IMR-90 (cell line): ENCODE data around the gene PI16. TPM values are rescaled to one million over a fixed set of nuclear protein-coding genes. Genes with fewer than 3 reads are reported as not detected.

Experiments
- ATAC-seq: fragments of 200-7000 bp; cut with Tn5 transposase; 2 replicates; pipeline ENCODE4 v1.9.1; 2020; ENCODE audit warnings: low read depth, mild to moderate bottlenecking, moderate library complexity
- BruUV-seq: library from RNA; stranded (reverse); fragments of 400-500 nt; replicated peaks from 2 replicates; lab custom pipeline; 2021; lab: Mats Ljungman, UMichigan
- CTCF ChIA-PET: fragments of 300-600 bp; formaldehyde crosslinking; extraction: SDS; loops from one replicate; lab custom pipeline; 2021; ENCODE audit warnings: antibody characterized with exemption; lab: Yijun Ruan, JAX
- POLR2A ChIA-PET: fragments of 300-600 bp; sonication (Branson Sonifier 250); formaldehyde crosslinking; loops from one replicate; lab custom pipeline; 2022; ENCODE audit warnings: antibody characterized with exemption; ENCODE audit not compliant: unreplicated experiment; lab: Charles Lee
- DNase-seq: peaks from one replicate; pipeline ENCODE4 v3.0.0; 2013
- H2AFZ ChIP-seq: replicated peaks from 2 replicates; pipeline ENCODE3; 2013; ENCODE audit warnings: low read length, mild to moderate bottlenecking; ENCODE audit not compliant: poor library complexity
- H2AK5ac ChIP-seq: 2 replicates; pipeline ENCODE4 v1.6.1; 2013; ENCODE audit warnings: low read depth, low read length, inconsistent platforms
- H2AK9ac ChIP-seq: replicated peaks from 2 replicates; pipeline ENCODE3; 2013; ENCODE audit warnings: mild to moderate bottlenecking, low read depth, low read length, moderate library complexity; ENCODE audit not compliant: poor library complexity
- H2BK120ac ChIP-seq: 2 replicates; pipeline ENCODE4 v1.6.1; 2013; ENCODE audit warnings: low read depth, low read length, inconsistent platforms
- H2BK15ac ChIP-seq: 3 replicates; pipeline ENCODE4 v1.6.1; 2013; ENCODE audit warnings: low read depth, low read length, inconsistent platforms
- H2BK20ac ChIP-seq: 2 replicates; pipeline ENCODE4 v1.6.1; 2013; ENCODE audit warnings: low read depth, mild to moderate bottlenecking, inconsistent platforms, low read length, moderate library complexity
- H2BK5ac ChIP-seq: 2 replicates; pipeline ENCODE4 v1.6.1; 2013; ENCODE audit warnings: mild to moderate bottlenecking, low read depth, low read length, inconsistent platforms; ENCODE audit not compliant: poor library complexity, severe bottlenecking
- H3K14ac ChIP-seq: replicated peaks from 2 replicates; pipeline ENCODE4 v1.6.1; 2013; ENCODE audit warnings: low read depth, low read length, inconsistent platforms
- H3K18ac ChIP-seq: 2 replicates; pipeline ENCODE4 v1.6.1; 2013; ENCODE audit warnings: low read depth, low read length, control low read depth
- H3K23ac ChIP-seq: 2 replicates; pipeline ENCODE4 v1.6.1; 2013; ENCODE audit warnings: low read depth, low read length, inconsistent platforms
- H3K27ac ChIP-seq: 2 replicates; pipeline ENCODE4 v1.5.1; 2013; ENCODE audit warnings: mild to moderate bottlenecking, control low read depth, low read length; ENCODE audit not compliant: insufficient read depth
- H3K27me3 ChIP-seq: 2 replicates; pipeline ENCODE4 v1.6.1; 2013; ENCODE audit warnings: low read length; ENCODE audit not compliant: control insufficient read depth, insufficient read depth
- H3K36me3 ChIP-seq: 2 replicates; pipeline ENCODE4 v1.6.1; 2013; ENCODE audit warnings: low read length, mixed read lengths; ENCODE audit not compliant: control insufficient read depth, insufficient read depth
- H3K4ac ChIP-seq: 2 replicates; pipeline ENCODE4 v1.6.1; 2013; ENCODE audit warnings: low read depth, low read length, inconsistent platforms
- H3K4me1 ChIP-seq: 2 replicates; pipeline ENCODE4 v1.6.1; 2013; ENCODE audit warnings: low read length, mixed read lengths; ENCODE audit not compliant: control insufficient read depth, insufficient read depth
- H3K4me2 ChIP-seq: 2 replicates; pipeline ENCODE4 v1.6.1; 2013; ENCODE audit warnings: low read depth, mild to moderate bottlenecking, control low read depth, low read length, moderate library complexity
- H3K4me3 ChIP-seq: 2 replicates; pipeline ENCODE4 v1.5.1; 2013; ENCODE audit warnings: low read depth, mild to moderate bottlenecking, control low read depth, low read length, moderate library complexity; ENCODE audit not compliant: insufficient read depth
- H3K56ac ChIP-seq: 2 replicates; pipeline ENCODE4 v1.6.1; 2013; ENCODE audit warnings: low read length, inconsistent platforms; ENCODE audit not compliant: insufficient read depth; ENCODE audit errors: extremely low read depth
- H3K79me1 ChIP-seq, 2 experiments: 2 replicates each; pipeline ENCODE4 v1.6.1; 2013; ENCODE audit warnings: low read length in 2 of 2, inconsistent platforms in 1 of 2, low read depth in 1 of 2
- H3K9ac ChIP-seq: 2 replicates; pipeline ENCODE4 v1.6.1; 2013; ENCODE audit warnings: low read depth, low read length, control low read depth
- H3K9me1 ChIP-seq: 2 replicates; pipeline ENCODE4 v1.6.1; 2013; ENCODE audit warnings: low read length, inconsistent platforms; ENCODE audit not compliant: insufficient read depth
- H3K9me3 ChIP-seq: 2 replicates; pipeline ENCODE4 v1.6.1; 2013; ENCODE audit warnings: low read length; ENCODE audit not compliant: control insufficient read depth, insufficient read depth
- H4K20me1 ChIP-seq: 2 replicates; pipeline ENCODE4 v1.6.1; 2013; ENCODE audit warnings: low read length, inconsistent platforms; ENCODE audit not compliant: insufficient read depth
- H4K5ac ChIP-seq: 2 replicates; pipeline ENCODE4 v1.6.1; 2013; ENCODE audit warnings: mild to moderate bottlenecking, low read depth, low read length, control low read depth
- H4K8ac ChIP-seq, 2 experiments: 2 replicates each; pipeline ENCODE4 v1.6.1; 2013; ENCODE audit warnings: low read depth in 2 of 2, low read length in 2 of 2, control low read depth in 1 of 2, inconsistent platforms in 1 of 2
- H4K91ac ChIP-seq: 2 replicates; pipeline ENCODE4 v1.6.1; 2013; ENCODE audit warnings: low read depth, low read length, inconsistent platforms; ENCODE audit not compliant: insufficient read depth
- BHLHE40 ChIP-seq: fragments of 150-350 bp; IDR thresholded peaks from 2 replicates; pipeline ENCODE4 v1.6.1; 2016; ENCODE audit warnings: mild to moderate bottlenecking, low read depth, low read length
- CHD1 ChIP-seq: IDR thresholded peaks from 2 replicates; pipeline ENCODE4 v1.6.1; 2012; ENCODE audit warnings: low read depth, low read length, improper control_type of control experiment
- FOS ChIP-seq: fragments of 150-350 bp; IDR thresholded peaks from 2 replicates; pipeline ENCODE4 v1.6.1; 2016; ENCODE audit warnings: low read depth, low read length
- MAFK ChIP-seq: IDR thresholded peaks from 2 replicates; pipeline ENCODE4 v1.6.1; 2012; ENCODE audit warnings: low read depth, low read length, improper control_type of control experiment
- MAZ ChIP-seq: IDR thresholded peaks from 2 replicates; pipeline ENCODE4 v1.6.1; 2012; ENCODE audit warnings: low read depth, mild to moderate bottlenecking, low read length, improper control_type of control experiment, moderate library complexity, borderline replicate concordance
- NFE2L2 ChIP-seq: fragments of 150-350 bp; IDR thresholded peaks from 2 replicates; pipeline ENCODE4 v1.6.1; 2016; ENCODE audit warnings: low read depth, mild to moderate bottlenecking, low read length
- POLR2A ChIP-seq: IDR thresholded peaks from 2 replicates; pipeline ENCODE4 v1.6.1; 2012; ENCODE audit warnings: mild to moderate bottlenecking, low read depth, low read length
- RAD21 ChIP-seq: IDR thresholded peaks from 2 replicates; pipeline ENCODE4 v1.6.1; 2012; ENCODE audit warnings: low read length, improper control_type of control experiment
- RCOR1 ChIP-seq: IDR thresholded peaks from 2 replicates; pipeline ENCODE4 v1.6.1; 2012; ENCODE audit warnings: mild to moderate bottlenecking, low read length, improper control_type of control experiment; ENCODE audit not compliant: insufficient replicate concordance
- RFX5 ChIP-seq: IDR thresholded peaks from 2 replicates; pipeline ENCODE4 v1.8.0; 2012; ENCODE audit warnings: low read depth, mild to moderate bottlenecking, low read length, moderate library complexity
- SMC3 ChIP-seq: fragments of 150-350 bp; IDR thresholded peaks from 2 replicates; pipeline ENCODE4 v1.6.1; 2016; ENCODE audit warnings: low read depth, mild to moderate bottlenecking, antibody characterized with exemption, low read length, moderate library complexity
- WGBS, 2 experiments: methylation state at CpG; one replicate each; pipeline versions ENCODE4 v1.1.5 to v1.1.7; 2013; ENCODE audit warnings: missing lambda C conversion rate in 2 of 2; ENCODE audit not compliant: insufficient read length in 1 of 2; ENCODE audit errors: extremely low coverage in 2 of 2; 5-methylcytosine and 5-hydroxymethylcytosine counted together
- dilution Hi-C: fragments of 300-500 bp; cut with HindIII; formaldehyde crosslinking; loops from one replicate; pipeline ENCODE4 v1.14.3; 2018; ENCODE audit warnings: low sequenced_read_pairs; ENCODE audit not compliant: unreplicated experiment
- in situ Hi-C: fragments of 300-500 bp; cut with MboI; formaldehyde crosslinking; loops from 3 replicates; pipeline ENCODE4 v1.14.3; 2019; ENCODE audit warnings: low sequenced_read_pairs, inconsistent platforms, mixed read lengths
- intact Hi-C: fragments of 100-400 bp; cut with micrococcal nuclease; formaldehyde crosslinking; loops from 2 replicates; pipeline ENCODE4 v1.10.0; 2022
- polyA plus RNA-seq, 3 experiments: library from polyadenylated mRNA; depleted of rRNA; stranded (reverse); fragments of >200 nt; gene quantifications; 2 replicates each; pipeline ENCODE4 v1.2.3, GENCODE V29; 2012; ENCODE audit warnings: low replicate concordance in 1 of 3
- total RNA-seq: library from RNA; depleted of rRNA; stranded (reverse); fragments of >200 nt; gene quantifications from 2 replicates; pipeline ENCODE4 v1.2.3, GENCODE V29; 2012
- TF ChIP-seq, protein P1 (sequence below): conservative IDR thresholded peaks from 2 replicates; pipeline ENCODE4 v1.5.1; 2012; ENCODE audit warnings: mild to moderate bottlenecking, low read depth, low read length, improper control_type of control experiment

PI16 gene
- total and polyA plus RNA-seq, 2 of the 4 experiments (the other 2 are of a cell fraction): 0.21 TPM; not detected in 1

GRCh38 chr6:36914227-36914794 lies 40.2 kb upstream of the PI16 start:
- CTCF ChIA-PET: interaction anchor here (0.5 to 1.7 kb wide), 4 partner anchors 10 to 183 kb away, joined by 3 to 19 read pairs (median 4); no protein-coding TSS in a partner anchor
- H4K91ac ChIP-seq: peak overlapping the region; percentile 31; the same call in 1 of the 2 replicates
- no peak overlapping the region for H3K27ac ChIP-seq
- no peak overlapping the region for H2AK9ac ChIP-seq
- H3K4me1 ChIP-seq: peaks cover 26% of the 10 kb centered on the region
- H2BK20ac ChIP-seq: no peak overlapping the region
- peaks cover 21% of the 10 kb centered on the region for H3K36me3 ChIP-seq
- TF ChIP-seq RCOR1 (no peak), POLR2A (no peak), MAFK (no peak), SMC3 (peak; percentile 27; the same call in 1 of the 2 replicates), RAD21 (peak; percentile 30), FOS (no peak), NFE2L2 (no peak), BHLHE40 (no peak), CHD1 (no peak), MAZ (no peak), RFX5 (no peak)
- TF ChIP-seq, protein P1, sequence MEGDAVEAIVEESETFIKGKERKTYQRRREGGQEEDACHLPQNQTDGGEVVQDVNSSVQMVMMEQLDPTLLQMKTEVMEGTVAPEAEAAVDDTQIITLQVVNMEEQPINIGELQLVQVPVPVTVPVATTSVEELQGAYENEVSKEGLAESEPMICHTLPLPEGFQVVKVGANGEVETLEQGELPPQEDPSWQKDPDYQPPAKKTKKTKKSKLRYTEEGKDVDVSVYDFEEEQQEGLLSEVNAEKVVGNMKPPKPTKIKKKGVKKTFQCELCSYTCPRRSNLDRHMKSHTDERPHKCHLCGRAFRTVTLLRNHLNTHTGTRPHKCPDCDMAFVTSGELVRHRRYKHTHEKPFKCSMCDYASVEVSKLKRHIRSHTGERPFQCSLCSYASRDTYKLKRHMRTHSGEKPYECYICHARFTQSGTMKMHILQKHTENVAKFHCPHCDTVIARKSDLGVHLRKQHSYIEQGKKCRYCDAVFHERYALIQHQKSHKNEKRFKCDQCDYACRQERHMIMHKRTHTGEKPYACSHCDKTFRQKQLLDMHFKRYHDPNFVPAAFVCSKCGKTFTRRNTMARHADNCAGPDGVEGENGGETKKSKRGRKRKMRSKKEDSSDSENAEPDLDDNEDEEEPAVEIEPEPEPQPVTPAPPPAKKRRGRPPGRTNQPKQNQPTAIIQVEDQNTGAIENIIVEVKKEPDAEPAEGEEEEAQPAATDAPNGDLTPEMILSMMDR: peak; percentile 31; the same call in 1 of the 2 replicates
- POLR2A ChIA-PET: no interaction called here
- no TSS peak for BruUV-seq
- no peak overlapping the region for H3K18ac ChIP-seq
- H2AK5ac ChIP-seq: no peak overlapping the region
- DNase-seq (peak; percentile 56), ATAC-seq (0 out of 2 replicates have a peak, but pooled peaks have one; percentile 11)
- H4K8ac ChIP-seq: no peak overlapping the region
- no peak overlapping the region for H3K23ac ChIP-seq
- WGBS, 2 experiments: 100% methylated on average over 1 of the region's 10 CpGs; no CpG with 5 or more reads in 1 of the 2 experiments
- H3K79me1 ChIP-seq: peaks cover 0 to 25% of the 10 kb centered on the region in 2 experiments; a peak in 2 of 4 replicates
- H3K9me3 ChIP-seq: no peaks in the 10 kb centered on the region
- H2AFZ ChIP-seq: no peak overlapping the region
- H2BK120ac ChIP-seq: no peak overlapping the region
- dilution Hi-C loops: no loop called here
- no peak overlapping the region for H3K4ac ChIP-seq
- no peak overlapping the region for H3K56ac ChIP-seq
- in situ Hi-C loops: no loop called here
- no peak overlapping the region for H4K5ac ChIP-seq
- H2BK15ac ChIP-seq: no peak overlapping the region
- no peak overlapping the region for H3K4me3 ChIP-seq
- H2BK5ac ChIP-seq: no peak overlapping the region
- H3K9me1 ChIP-seq: peaks cover 18% of the 10 kb centered on the region
- intact Hi-C loops: no loop called here
- H3K27me3 ChIP-seq: no peaks in the 10 kb centered on the region
- H3K4me2 ChIP-seq: no peak overlapping the region
- peaks cover 21% of the 10 kb centered on the region for H4K20me1 ChIP-seq
- no peak overlapping the region for H3K9ac ChIP-seq
- H3K14ac ChIP-seq: no peak overlapping the region
